Activated effector memory CD4-positive, alpha-beta T cell treated with anti-CD3 and anti-CD28 coated beads, Interleukin-2, amount 50 U/mL, for 16 hours (primary cell): ENCODE data around the gene BLOC1S1.
"Not testable (repeated sequence)": the region's sequence is repeated elsewhere in the genome, so short reads cannot be mapped to it uniquely, and the experiment has no call there.

Source experiments
- DNase-seq: peaks from one replicate; pipeline ENCODE4 v3.0.0-alpha.2; 2020

The BLOC1S1 gene

DNA sequence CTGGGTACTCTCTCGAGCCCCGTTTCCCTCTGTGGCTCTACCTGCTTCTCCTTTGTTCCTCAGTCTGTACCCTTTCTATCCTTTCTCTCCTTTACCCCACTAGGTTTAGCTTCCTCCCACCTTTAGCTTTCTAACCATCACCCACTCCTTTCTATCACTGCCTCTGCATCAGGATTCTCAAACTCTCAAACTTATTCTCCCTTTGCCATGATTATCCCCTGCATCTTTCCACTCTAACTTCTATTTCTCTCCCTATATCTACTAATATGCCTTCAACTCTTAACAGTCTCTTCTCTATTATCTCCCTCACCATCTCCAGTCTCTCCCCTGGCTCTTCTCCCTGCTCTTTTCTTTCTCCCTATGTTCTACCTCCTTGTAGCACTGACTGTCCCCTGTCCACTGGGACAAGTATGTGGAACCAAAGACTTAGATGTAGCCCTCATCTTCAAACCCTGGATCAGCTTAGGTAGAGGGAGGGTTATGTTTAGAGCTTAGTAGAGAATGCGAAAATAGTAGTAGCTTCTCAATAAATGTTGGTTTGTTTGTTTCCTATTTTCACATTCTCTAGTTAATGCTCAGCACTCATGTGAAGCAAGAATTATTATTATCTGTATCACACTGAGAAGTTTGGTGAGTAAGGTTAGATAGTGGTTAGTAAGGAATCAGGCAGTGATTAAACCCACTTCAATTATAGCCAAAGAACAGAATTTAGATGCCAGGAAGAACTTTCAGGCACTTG, 30.5 kb downstream of the BLOC1S1 start:
- DNase-seq = no peak

DNA sequence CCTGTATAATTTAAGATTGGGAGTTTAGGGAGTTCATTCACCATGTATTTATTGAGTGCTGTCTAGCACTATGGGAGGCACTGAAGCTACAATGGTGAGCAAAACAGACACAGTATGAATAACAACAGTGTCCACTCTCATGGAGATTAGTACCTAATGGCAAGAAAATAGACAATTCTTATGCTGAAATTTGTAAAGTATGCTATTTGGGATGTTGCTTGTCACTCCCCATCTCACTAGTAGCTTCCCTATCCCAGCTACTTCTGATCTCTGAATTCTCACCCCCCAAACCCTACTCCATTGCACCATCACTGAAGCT, 31.0 kb downstream of the BLOC1S1 start:
- DNase-seq = no peak

DNA sequence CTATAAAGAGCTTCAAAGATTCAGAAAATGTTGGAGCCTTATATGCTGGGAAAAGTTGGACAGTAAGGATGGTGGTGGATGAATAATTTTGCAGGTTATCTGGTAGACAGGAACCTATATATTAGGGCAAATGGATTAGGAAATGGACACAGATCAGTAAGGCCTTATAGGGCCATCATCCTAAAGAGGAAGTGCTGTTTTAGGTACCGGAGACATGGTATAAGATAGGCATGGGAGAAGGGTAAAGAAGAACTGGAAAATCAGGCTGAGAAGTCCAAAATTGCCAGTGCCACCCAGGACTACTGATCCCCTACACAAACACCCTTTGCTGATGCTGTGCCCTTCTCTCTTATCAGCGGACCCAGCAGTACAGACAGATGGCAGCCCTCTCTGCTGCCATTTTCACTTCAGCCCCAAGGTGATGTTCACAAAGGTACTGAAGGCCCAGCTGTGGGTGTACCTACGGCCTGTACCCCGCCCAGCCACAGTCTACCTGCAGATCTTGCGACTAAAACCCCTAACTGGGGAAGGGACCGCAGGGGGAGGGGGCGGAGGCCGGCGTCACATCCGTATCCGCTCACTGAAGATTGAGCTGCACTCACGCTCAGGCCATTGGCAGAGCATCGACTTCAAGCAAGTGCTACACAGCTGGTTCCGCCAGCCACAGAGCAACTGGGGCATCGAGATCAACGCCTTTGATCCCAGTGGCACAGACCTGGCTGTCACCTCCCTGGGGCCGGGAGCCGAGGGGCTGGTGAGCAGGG, 32.6 kb downstream of the BLOC1S1 start:
- DNase-seq = no peak

DNA sequence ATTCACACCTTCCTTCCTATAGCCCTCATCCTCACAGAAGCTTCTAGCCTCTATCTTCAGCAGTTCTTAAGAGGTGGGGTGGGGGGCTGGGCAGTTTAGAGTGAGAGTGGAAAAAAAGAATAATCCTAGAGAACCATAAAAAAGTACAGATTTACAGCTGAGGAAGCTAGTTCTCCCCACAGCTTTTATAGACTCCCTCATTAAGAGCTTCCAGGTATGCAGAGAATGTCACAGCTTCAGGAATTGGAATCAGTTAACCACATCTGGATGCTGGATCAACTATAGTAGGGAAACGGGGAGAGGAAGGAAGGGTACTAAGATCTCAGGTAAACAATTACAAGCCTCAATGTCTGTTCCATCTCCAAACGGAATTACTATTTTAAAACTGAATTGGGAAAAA, 39.4 kb downstream of the BLOC1S1 start:
- no peak for DNase-seq

DNA sequence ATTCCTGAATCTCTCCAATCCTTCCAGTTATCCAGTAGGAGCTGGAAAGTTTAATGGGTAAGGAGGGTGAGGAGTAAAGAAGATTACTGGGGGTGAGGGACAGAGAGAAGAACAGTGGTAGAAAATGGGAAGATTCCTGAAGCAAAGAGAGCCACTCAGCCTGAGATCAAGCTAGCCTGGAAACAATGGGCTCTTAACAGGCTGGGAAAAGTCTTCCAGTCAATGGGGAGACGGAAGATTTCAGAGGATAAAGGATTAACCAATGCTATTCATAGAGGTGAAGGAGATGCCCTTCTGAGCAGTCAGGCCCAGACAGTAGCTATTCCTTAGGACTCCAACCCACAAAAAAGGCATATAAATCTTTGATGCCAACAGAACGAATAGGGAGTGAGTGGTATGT, 41.9 kb downstream of the BLOC1S1 start:
- DNase-seq = no peak

DNA sequence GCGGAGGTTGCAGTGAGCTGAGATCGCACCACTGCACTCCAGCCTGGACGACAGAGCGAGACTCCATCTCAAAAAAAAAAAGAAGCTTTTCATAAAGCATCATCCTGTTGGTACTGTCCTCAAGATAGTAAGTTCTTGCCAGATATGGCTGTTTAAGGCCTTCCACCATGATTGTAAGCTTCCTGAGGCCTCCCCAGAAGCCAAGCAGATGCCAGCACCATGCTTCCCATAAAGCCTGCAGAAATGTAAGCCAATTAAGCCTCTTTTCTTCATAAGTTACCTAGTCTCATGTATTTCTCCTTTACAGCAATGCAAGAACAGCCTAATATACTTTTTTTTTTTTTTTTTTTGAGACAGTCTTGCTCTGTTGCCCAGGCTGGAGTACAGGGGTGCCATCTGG, 42.7 kb downstream of the BLOC1S1 start:
- not testable (repeated sequence) for DNase-seq

DNA sequence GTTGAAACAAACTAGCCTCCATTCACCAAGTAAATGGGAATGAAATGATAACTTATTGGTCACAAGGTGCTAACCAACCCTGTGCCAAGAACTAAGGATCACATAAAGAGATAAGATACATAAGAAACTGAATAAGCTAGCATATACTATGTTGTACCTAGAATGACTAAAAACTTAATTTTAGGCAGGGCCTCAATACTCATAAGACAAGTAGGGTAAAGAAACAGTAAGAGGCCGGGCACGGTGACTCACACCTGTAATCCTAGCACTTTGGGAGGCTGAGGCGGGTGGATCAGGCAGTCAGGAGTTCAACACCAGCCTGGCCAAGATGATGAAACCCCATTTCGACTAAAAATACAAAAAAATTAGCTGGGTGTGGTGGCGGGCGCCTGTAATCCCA, 44.8 kb downstream of the BLOC1S1 start:
- DNase-seq = no peak

DNA sequence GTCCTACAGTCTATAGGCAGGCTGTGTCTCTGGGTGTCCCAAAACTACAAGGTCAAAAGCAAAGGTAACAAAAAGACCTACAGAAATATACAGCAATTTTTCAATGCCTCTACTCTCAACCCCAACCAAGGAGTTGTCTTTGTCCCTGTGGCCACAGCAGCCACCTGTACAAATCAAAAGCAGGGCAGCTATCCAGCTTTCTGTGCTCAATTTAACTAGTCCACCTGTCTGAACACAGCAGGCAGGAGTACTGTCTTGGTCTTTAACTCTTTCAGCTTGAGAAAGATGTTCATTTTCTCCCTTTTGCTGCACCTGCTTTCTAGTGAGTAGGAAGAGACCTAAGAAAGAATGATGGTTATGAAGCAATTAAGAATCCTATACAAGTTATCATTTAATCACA, 46.8 kb downstream of the BLOC1S1 start:
- DNase-seq = no peak

DNA sequence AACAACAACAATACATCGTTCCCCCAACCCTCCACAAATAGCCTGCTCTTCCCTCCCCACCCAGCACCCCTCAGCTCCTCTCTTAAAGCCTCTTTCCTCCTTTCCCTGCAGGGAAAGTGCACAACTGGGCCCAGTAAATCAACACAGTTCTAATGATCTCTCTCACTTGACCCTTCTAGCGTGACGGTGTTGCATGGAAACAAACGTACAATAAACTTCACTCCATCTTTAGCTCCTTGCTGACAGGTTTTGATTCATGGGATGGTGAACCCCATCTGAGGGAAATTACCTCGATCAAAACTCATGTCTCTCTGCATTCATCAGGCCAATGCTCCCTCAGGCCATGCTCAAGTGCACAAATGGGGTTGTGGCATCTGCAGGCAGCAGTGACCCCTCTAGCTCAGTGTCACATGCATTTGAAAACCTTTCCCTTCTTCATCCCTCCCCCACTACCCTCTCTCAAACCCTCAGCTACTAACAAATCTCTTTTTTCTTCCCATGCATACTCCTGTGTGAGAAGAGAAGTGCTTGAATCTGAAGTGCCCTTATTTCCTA, 50.0 kb downstream of the BLOC1S1 start:
- no peak for DNase-seq

DNA sequence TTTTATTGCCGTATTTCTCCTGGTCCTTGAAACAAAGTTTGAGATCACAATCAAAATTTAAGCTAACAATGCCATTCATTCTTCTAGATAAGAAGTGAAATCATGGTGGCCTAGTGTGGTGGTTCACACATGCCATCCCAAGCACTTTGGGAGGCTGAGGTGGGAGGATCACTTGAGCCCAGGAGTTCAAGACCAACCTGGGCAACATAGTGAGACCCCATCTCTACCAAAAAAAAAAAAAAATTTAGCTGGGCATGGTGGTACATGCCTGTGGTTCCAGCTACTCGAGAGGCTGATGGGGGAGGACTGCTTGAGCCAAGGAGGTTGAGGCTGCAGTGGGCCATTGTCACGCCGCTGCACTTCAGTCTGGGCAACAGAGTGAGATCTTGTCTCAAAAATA, 51.3 kb downstream of the BLOC1S1 start:
- DNase-seq = no peak
